Esophagus muscularis mucosa (tissue), 3 donors: ENCODE measurements around the gene RAPGEF2.

Source experiments
- POLR2A ChIP-seq: fragments of 450-650 bp; IDR thresholded peaks from one replicate; pipeline ENCODE4 v1.6.1; 2017; ENCODE audit warnings: antibody characterized with exemption, moderate library complexity, mild to moderate bottlenecking, low read depth
- TF ChIP-seq, protein P1 (sequence below), 3 experiments: fragments of 200-600 bp in 2 of 3; fragments of 450-650 bp in 1 of 3; sonication (generic) in 2 of 3; IDR thresholded peaks; one replicate each; pipeline ENCODE4 v1.5.1; 2017 to 2019; ENCODE audit warnings: antibody characterized with exemption in 3 of 3, mild to moderate bottlenecking in 2 of 3, moderate library complexity in 1 of 3

DNA sequence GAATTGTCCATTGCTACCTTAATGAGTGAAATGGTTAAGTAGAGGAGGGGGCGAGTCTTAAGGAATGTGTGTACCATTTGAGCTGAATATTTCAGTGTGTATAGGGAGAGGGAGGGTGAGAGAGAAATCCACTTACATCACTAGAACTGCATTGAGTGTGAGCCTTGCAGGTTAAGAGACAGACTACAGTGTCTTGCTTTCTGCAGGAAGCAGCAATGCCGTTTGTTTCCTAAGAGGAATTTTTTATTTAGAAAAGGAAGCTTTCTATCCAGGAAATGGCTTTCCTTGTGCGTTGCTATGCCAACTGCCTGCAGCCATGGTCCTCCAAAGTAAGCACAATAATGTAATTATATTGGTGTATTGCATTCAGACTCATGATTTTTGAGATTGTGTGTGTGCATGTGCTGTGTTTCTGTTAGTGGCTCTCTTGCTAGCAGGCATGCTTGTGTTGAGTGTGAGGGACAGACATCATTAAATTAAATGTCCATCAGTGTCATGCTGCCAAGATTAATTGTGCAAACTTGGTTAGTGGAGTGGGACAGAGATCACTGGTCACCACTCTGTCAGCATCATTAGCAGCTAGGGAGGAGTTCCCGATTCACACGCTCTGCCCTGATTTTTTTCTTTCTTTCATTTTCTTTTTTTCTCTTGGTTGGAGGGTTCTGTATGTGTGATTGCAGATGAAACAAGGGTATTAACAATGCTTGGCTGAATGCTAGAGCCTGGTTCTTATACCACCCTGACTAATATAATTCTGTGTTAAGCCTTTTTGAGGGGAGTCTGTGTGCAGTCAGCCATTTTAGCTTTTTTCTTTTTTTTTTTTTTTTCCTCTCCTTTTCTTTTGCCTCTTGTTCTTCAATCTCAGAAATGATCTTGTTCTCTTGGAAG, 164.3 kb downstream of the RAPGEF2 start:
- TF ChIP-seq POLR2A, result no peak
- TF ChIP-seq, protein P1, sequence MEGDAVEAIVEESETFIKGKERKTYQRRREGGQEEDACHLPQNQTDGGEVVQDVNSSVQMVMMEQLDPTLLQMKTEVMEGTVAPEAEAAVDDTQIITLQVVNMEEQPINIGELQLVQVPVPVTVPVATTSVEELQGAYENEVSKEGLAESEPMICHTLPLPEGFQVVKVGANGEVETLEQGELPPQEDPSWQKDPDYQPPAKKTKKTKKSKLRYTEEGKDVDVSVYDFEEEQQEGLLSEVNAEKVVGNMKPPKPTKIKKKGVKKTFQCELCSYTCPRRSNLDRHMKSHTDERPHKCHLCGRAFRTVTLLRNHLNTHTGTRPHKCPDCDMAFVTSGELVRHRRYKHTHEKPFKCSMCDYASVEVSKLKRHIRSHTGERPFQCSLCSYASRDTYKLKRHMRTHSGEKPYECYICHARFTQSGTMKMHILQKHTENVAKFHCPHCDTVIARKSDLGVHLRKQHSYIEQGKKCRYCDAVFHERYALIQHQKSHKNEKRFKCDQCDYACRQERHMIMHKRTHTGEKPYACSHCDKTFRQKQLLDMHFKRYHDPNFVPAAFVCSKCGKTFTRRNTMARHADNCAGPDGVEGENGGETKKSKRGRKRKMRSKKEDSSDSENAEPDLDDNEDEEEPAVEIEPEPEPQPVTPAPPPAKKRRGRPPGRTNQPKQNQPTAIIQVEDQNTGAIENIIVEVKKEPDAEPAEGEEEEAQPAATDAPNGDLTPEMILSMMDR (IDR thresholded peaks at IDR 0.05), result no peak
